GM19043 (cell line): ENCODE data around the gene LEO1.

Experiments
- ATAC-seq: cut with Tn5 transposase; IDR thresholded peaks from one replicate; pipeline ENCODE4 v1.9.1; 2021; ENCODE audit warnings: low read depth; ENCODE audit not compliant: unreplicated experiment

LEO1 gene

GRCh38 chr15:51971375-51972133 is at the start of gene LEO1:
LEO1 (minus strand) TSS chr15:51971778; CDS start chr15:51971745, 33 bp downstream.
- ATAC-seq, result peak; percentile 66

DNA sequence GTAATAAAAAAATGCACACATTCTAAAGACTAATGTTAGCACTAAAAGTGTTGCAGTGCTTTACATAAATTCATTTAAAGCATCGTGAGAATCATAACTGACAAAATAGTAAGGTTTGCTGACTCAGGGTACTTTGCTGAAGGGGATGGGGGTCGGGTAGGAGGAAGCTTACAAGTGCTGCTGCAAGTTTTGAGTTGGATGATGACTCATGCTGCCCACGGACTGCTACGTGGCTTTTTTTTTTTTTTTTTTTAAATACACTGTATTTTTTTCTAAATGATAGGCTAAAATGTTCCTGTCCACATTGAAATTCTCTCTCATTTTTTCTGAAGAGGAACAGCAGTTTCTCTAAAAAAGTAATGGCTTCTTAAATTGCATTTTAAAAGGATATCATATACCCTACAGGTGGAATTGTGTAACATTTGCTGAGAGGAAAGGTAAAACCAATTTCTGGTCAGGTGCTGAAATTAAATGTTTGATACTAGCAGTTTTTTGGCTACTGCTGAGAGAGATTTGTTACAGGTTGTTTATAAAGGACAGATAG is 49.6 kb upstream of the LEO1 start:
- ATAC-seq, result no peak

- ATAC-seq, result no peak
These were observed 48.9 kb upstream of the LEO1 start for GRCh38 chr15:52020221-52021085.

GRCh38 chr15:52019394-52020220 is 48.0 kb upstream of the LEO1 start:
- ATAC-seq, result peak; percentile 37

- ATAC-seq, result peak; percentile 71
These were observed 47.3 kb upstream of the LEO1 start, which contains the start of gene MAPK6 for GRCh38 chr15:52018693-52019393. MAPK6 (plus strand) TSS chr15:52019219; CDS start chr15:52046461, 27,242 bp downstream.

GRCh38 chr15:52018244-52018643 is 46.7 kb upstream of the LEO1 start:
- no peak for ATAC-seq

DNA sequence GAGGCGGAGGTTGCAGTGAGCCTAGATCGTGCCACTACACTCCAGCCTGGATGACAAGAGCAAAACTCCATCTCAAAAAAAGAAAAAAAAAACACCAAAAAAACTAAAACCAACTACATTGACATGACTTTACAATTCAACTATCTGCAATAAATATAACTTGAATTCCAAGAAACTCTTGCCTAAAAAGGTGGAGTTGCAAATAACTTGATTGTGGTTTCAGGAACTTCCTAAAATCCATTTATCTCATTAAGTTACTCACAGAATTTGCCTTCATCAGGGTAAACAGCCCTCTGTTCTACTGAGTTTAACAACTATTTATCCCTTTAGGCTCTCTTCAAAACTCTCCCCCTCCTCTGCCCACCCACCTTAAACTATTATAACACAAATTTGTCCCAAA is 44.7 kb upstream of the LEO1 start:
- no peak for ATAC-seq

DNA sequence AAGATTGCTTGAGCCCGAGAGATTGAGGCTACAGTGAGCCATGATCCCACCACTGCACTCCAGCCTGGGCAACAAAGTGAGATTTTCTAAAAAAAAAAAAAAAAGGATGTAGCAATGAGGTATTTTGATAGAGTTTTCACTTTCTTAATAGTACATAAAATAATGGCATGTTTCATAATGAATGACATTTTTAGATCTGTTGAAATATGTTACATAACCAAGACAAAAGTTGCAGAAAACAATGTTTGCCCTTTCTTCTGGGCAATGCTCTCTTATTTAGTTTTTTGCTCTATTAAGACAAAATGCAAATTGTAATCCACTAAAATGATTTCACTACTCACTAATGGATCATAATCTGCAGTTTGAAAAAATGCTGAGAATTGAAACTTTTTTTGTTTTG is 43.0 kb upstream of the LEO1 start:
- no peak for ATAC-seq

DNA sequence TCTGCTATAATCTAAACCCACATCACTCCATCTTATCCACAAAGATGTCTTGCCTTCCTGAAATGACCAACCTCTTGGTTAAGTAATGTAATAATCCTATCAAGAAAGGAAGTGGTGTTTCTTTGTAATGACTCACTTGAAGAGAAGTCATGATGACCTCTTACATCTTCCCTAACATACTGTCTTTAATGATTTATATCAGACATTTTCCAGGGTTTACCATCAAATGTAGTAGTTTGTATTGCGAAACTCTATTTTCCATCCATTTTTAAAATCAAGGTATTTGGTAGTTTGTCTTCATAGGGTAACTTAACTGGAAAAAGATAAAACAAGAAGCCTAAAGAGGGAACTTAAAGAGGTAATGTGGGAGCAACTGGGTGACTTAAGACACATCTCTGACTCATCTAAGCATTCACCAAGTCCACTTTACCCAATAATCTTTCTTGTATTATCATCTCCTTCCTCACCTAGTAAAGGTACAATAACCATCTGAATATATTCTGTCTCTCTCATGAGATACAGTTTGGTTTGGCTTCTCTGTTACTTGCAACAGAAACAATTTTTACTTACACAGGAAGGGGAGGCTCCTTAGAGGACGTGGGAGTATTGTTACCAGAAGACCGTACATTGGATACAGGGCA is 41.7 kb upstream of the LEO1 start:
- ATAC-seq, result no peak

- ATAC-seq, result no peak
These were observed 40.6 kb upstream of the LEO1 start for GRCh38 chr15:52012210-52012609.

- ATAC-seq, result no peak
These were observed 40.1 kb upstream of the LEO1 start for GRCh38 chr15:52011711-52012144.

GRCh38 chr15:52010633-52011595 is 39.3 kb upstream of the LEO1 start:
- no peak for ATAC-seq

DNA sequence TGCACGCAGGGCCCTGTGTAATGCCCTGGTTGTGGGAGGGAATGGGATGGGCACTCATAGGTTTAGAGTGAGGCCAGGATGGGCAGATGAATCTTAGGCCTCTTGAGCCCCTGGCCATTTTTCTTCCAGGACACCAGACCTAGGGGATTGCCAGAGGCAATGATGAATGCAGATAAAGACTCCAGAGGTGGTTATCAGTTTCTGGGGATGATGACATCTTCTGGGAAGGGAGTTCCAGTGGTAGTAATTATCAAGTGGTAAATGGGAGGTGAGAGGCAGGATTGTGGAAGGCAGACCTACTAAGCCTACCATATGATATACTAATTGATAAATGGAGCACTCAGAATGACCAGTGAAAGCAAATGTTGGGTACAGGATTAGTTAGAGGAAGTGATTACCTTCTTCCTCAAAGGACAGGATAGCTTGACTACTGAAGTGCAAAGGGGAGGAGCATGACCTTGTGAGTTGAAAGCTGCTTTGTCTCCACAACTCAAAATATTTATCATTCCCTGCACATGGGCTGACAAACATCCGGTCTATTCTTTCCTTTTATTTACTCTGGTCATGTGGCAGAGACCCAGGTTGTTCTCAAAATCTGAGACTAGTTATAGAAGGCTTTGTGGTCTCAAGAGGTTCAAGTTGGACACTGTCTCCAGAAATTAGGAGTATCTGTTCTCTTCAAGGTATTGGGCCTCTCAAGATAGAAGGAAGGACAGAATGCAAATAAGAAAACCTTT is 37.3 kb upstream of the LEO1 start:
- ATAC-seq, result no peak

DNA sequence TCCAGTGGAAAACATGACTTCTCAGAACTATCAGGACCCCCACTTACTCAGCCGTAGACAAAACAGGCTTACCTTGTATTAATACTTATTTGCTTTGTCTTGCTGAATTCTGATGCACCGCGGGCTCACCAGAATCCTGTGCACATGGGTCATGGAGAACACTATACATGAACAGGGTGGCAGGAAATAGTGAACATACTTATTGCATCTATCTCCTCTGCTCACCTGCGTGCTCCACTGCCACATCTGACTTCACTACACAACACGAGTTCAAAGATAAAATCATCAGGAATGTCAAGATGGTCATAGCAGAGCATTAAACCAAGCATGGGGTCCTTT is 36.8 kb upstream of the LEO1 start:
- no peak for ATAC-seq

GRCh38 chr15:52006702-52007340 is 35.2 kb upstream of the LEO1 start:
- peak; percentile 24 for ATAC-seq

GRCh38 chr15:52005748-52006701 is 34.4 kb upstream of the LEO1 start:
- peak; percentile 56 for ATAC-seq
